HG03378 (cell line): ENCODE measurements around the gene ACOT6.
"Not testable (repeated sequence)": the region's sequence is repeated elsewhere in the genome, so short reads cannot be mapped to it uniquely, and the experiment has no call there.

Experiments
- ATAC-seq: cut with Tn5 transposase; IDR thresholded peaks from one replicate; pipeline ENCODE4 v1.9.1; 2021; ENCODE audit warnings: mild to moderate bottlenecking, moderate library complexity; ENCODE audit not compliant: unreplicated experiment

The ACOT6 gene

GRCh38 chr14:73644531-73645247, 32.4 kb downstream of the ACOT6 start, which contains the start of gene DNAL1:
Gene DNAL1 (plus strand): TSS chr14:73644986. CDS start chr14:73645040, 54 bp downstream.
- ATAC-seq: peak; percentile 89

GRCh38 chr14:73645248-73645610, 32.9 kb downstream of the ACOT6 start:
- ATAC-seq: no peak

DNA sequence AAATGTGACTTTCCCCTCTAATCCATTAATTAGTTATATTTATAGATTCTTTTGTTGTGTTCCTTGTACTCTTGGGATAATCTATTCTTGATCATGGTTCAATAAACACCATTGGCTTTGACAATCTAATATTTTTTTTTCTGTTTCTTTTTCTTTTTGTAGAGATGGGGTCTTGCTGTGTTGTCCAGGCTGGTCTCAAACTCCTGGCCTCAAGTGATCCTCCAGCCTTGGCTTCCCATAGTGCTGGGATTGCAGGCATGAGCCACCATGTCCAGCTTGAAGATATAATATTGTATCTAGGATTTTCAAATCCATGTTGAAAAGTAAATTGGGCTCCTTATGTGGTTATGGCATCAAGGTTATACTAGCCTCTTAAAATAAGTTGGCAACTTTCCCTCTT, 38.7 kb downstream of the ACOT6 start:
- ATAC-seq: no peak

DNA sequence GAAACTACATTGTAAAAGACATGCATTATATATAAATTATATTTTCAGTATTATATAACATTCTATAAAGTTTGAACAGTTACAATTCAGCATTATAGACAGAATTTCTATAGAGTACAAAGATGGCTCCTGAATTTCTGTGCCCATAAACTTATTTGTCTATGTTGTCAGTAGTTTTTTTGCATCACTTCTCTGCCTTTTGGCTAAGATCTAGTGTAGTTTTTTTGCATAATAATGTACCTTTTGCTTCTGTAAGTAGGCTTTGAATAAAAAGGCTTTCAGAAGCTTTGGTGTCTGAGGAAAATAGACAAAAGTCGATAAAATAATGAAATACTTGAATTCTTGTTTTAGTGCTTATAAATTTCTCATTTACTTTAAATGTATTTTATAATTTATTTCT, 43.5 kb downstream of the ACOT6 start:
- no peak for ATAC-seq

- ATAC-seq: not testable (repeated sequence)
Measured at GRCh38 chr14:73659202-73659601, 46.9 kb downstream of the ACOT6 start.

GRCh38 chr14:73660511-73660910, 48.2 kb downstream of the ACOT6 start:
- ATAC-seq: no peak

GRCh38 chr14:73661872-73662271, 49.6 kb downstream of the ACOT6 start:
- no peak for ATAC-seq

DNA sequence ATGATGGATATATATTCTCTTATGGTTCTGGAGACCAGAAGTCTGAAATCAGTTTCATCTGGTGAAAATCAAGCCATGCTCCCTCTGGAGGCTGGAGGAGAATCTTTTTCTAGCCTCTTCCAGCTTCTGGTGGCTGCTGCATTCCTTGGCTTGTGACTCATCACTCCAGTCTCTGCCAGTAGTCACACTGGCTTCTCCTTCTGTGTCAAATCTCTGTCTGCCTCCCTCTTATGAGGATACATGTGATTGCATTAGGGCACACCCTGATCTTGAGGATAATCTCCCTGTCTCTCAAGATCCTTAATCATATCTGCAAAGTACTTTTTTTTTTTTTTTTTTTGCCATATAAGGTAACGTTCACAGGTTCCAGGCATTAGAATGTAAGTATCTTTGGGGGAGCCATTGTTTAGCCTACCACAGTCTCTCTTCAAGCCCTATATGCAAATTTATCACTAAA, 50.2 kb downstream of the ACOT6 start:
- ATAC-seq: no peak

DNA sequence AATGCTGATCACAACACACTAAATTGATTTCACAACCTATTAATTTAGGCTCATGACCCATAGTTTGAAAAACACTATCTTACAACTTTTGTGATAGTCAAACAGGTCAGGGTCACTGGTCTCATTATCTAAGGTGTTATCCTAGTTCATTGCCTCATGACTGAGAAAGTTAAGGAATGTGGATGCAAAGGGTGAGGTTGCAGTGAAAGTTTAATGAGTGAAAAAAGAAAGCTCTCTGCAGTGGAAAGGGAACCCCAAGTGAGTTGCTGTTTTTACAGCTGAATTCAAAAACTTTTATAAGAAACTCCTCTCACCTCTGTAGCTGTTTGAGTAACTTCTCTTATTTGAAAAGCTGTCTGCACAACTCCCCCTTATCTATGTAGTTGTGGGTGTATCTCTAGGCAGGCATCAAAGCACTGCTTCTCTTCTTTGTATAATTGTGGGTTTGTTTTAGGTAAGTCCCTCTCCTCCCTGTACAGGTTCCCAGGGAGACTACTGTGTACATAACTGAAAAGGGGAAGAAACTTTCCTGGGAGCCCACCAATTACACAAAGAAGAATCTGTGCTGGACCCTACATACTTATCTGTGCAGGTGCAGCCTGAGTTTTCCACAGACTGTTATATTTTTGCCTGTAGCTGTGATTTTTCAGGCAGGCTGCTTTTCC, 51.4 kb downstream of the ACOT6 start:
- ATAC-seq: no peak

GRCh38 chr14:73665130-73665529, 52.8 kb downstream of the ACOT6 start:
- no peak for ATAC-seq

DNA sequence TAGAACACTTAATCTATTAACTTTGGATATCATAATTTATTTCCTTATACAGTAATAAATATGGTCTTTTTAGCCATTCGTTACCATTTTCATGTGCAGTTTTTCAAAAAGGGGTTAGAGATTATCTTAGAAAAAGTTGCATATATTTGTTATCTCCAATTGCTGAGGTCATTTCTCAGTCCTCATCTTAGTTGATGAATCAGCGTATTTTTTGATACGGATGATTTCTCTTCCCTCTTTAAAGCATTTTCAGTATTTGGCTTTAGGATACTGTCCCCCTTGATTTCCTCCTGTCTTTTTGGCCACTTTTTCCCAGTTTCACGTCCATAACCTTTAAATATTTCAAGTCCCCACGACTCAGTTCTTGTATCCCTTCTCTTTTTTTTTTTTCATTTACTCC, 54.3 kb downstream of the ACOT6 start:
- ATAC-seq: no peak

GRCh38 chr14:73667854-73668253, 55.5 kb downstream of the ACOT6 start:
- no peak for ATAC-seq
